Calu3 (cell line): ENCODE data around the gene ACKR3. TPM values are rescaled to one million over a fixed set of nuclear protein-coding genes. Genes with fewer than 3 reads are reported as not detected.

Source experiments
- BruUV-seq: library from RNA; stranded (reverse); fragments of 400-500 nt; replicated peaks from 2 replicates; lab custom pipeline; 2021; lab: Mats Ljungman, UMichigan
- CTCF ChIA-PET: fragments of 300-600 bp; sonication (Branson Sonifier 250); formaldehyde crosslinking; loops from one replicate; lab custom pipeline; 2022; ENCODE audit warnings: antibody characterized with exemption; lab: Charles Lee
- DNase-seq: peaks from one replicate; pipeline ENCODE4 v3.0.0; 2022
- H3K27ac Mint-ChIP-seq: one replicate; pipeline ENCODE4 v1.8.0; 2022; ENCODE audit warnings: mixed read lengths; ENCODE audit not compliant: unreplicated experiment
- H3K27me3 Mint-ChIP-seq: one replicate; pipeline ENCODE4 v1.8.0; 2022; ENCODE audit warnings: mixed read lengths; ENCODE audit not compliant: unreplicated experiment
- H3K36me3 Mint-ChIP-seq: one replicate; pipeline ENCODE4 v1.8.0; 2022; ENCODE audit warnings: mild to moderate bottlenecking, moderate library complexity, mixed read lengths; ENCODE audit not compliant: insufficient read depth, unreplicated experiment
- H3K4me1 Mint-ChIP-seq: one replicate; pipeline ENCODE4 v1.8.0; 2022; ENCODE audit warnings: mild to moderate bottlenecking, low read depth, mixed read lengths; ENCODE audit not compliant: unreplicated experiment
- H3K4me3 Mint-ChIP-seq: one replicate; pipeline ENCODE4 v1.8.0; 2022; ENCODE audit warnings: mild to moderate bottlenecking, low read depth, moderate library complexity, mixed read lengths; ENCODE audit not compliant: unreplicated experiment
- H3K9me3 Mint-ChIP-seq: one replicate; pipeline ENCODE4 v1.8.0; 2022; ENCODE audit warnings: low read depth, mixed read lengths; ENCODE audit not compliant: unreplicated experiment
- CTCF ChIP-seq: fragments of 200-600 bp; IDR thresholded peaks from one replicate; pipeline ENCODE4 v1.8.0; 2022; ENCODE audit warnings: antibody characterized with exemption; ENCODE audit not compliant: unreplicated experiment
- intact Hi-C: fragments of 100-400 bp; cut with micrococcal nuclease; formaldehyde crosslinking; loops from one replicate; pipeline ENCODE4 v1.10.0; 2022; ENCODE audit not compliant: unreplicated experiment
- total RNA-seq: library from RNA; stranded (reverse); gene quantifications from 2 replicates; pipeline ENCODE4 v1.2.3, GENCODE V29; 2022

The ACKR3 gene
- total RNA-seq, 1 experiment from 2014 or later: 8.8 TPM

- peaks cover 78% of the 10 kb centered on the region for H3K27me3 Mint-ChIP-seq
- intact Hi-C loops: no loop called here
- H3K4me1 Mint-ChIP-seq: no peaks in the 10 kb centered on the region
- H3K9me3 Mint-ChIP-seq: peaks cover 2% of the 10 kb centered on the region
- BruUV-seq: no TSS peak
- no peak overlapping the region for H3K27ac Mint-ChIP-seq
- CTCF ChIA-PET: no interaction called here
- no peak for DNase-seq
- H3K4me3 Mint-ChIP-seq: no peak overlapping the region
- H3K36me3 Mint-ChIP-seq: no peaks in the 10 kb centered on the region
- TF ChIP-seq CTCF: no peak
Measured at GRCh38 chr2:236603361-236604015, 33.9 kb downstream of the ACKR3 start.

DNA sequence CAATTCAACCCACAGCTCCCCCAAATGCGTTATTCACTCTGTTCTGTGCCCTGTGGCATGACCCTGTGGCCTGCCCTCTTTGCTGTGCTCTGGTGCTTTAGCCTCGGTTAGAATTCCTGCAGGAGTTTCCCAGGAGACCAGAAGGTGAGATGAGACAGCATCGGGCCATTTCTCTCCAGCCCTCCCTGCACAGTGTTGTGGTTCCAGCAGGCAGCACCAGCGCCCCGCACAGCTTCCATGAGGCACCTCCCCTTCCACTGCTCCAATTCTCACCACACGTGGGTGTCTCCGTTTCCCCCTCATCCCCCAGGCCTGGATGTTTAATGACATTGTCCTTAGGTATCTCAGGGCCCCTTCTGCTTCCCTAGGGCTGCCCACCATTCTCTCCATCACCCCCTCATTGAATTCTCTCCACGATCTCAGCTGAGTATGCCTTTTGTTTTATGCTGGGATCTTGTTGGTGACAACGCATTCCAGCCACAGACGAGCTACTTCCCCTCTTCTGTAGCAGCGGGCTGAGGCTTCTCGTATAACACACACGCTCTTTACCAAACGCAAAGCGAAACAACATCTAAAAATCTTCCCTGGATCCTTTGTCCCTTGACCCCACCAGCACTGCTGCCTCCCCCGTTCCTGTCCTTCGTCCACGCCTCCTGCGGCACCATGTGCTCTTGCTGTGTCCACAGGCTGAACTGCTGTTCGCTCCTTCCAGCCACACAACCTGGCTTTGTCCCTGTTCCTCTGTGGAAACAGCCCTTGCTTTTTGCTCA is 35.1 kb downstream of the ACKR3 start:
- CTCF ChIA-PET: no interaction called here
- Mint-ChIP-seq H3K4me1 (no peaks in the 10 kb centered on the region), H3K27me3 (peaks cover 74% of the 10 kb centered on the region), H3K4me3 (no peak overlapping the region), H3K27ac (no peak overlapping the region), H3K36me3 (no peaks in the 10 kb centered on the region), H3K9me3 (peaks cover 2% of the 10 kb centered on the region)
- no peak for TF ChIP-seq CTCF
- BruUV-seq: no TSS peak
- intact Hi-C loops: no loop called here
- no peak for DNase-seq

DNA sequence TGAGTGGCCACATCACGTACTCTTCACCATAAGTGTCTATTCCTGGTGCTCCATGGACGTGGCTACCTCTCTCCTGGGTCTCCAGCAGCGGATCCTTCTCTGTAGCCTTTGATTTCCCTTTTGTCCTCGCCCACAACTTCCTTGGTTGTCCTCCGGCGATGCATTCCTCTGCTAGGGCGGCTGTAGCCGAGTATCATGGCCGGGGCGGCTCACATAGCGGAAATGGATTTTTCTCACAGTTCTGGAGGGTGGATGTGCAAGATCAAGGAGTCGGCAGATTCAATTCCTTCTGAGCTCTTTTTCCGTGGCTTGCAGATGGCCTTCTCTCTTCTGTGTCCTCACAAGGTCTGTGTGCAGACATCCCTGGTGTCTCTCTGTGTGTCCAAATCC is 35.7 kb downstream of the ACKR3 start:
- Mint-ChIP-seq H3K27me3 (peaks cover 68% of the 10 kb centered on the region), H3K36me3 (no peaks in the 10 kb centered on the region), H3K27ac (no peak overlapping the region), H3K4me1 (no peaks in the 10 kb centered on the region), H3K9me3 (peaks cover 2% of the 10 kb centered on the region), H3K4me3 (no peak overlapping the region)
- intact Hi-C loops: no loop called here
- no peak for DNase-seq
- BruUV-seq: no TSS peak
- CTCF ChIA-PET: no interaction called here
- no peak for TF ChIP-seq CTCF

GRCh38 chr2:236606023-236606422 is 36.4 kb downstream of the ACKR3 start:
- Mint-ChIP-seq H3K4me3 (no peak overlapping the region), H3K9me3 (peaks cover 2% of the 10 kb centered on the region), H3K36me3 (no peaks in the 10 kb centered on the region), H3K27me3 (peaks cover 63% of the 10 kb centered on the region), H3K27ac (no peak overlapping the region), H3K4me1 (no peaks in the 10 kb centered on the region)
- DNase-seq: no peak
- CTCF ChIA-PET: no interaction called here
- intact Hi-C loops: no loop called here
- TF ChIP-seq CTCF: no peak
- BruUV-seq: no TSS peak
